GM18870 (cell line): ENCODE data around the gene PANX2.

Experiments
- ATAC-seq: cut with Tn5 transposase; IDR thresholded peaks from one replicate; pipeline ENCODE4 v1.9.1; 2021; ENCODE audit warnings: moderate library complexity; ENCODE audit not compliant: unreplicated experiment

The PANX2 gene

GRCh38 chr22:50227579-50228215, 57.2 kb downstream of the PANX2 start:
- no peak for ATAC-seq

- ATAC-seq, result no peak
These were observed 57.8 kb downstream of the PANX2 start for GRCh38 chr22:50228366-50228765.

GRCh38 chr22:50229370-50229769, 58.8 kb downstream of the PANX2 start:
- no peak for ATAC-seq
